DND-41 (cell line): ENCODE data around the gene MKRN3.

Experiments
- ATAC-seq: fragments of 200-7000 bp; cut with Tn5 transposase; 3 replicates; pipeline ENCODE4 v1.9.1; 2021; ENCODE audit warnings: low read depth; ENCODE audit not compliant: insufficient read depth
- DNase-seq: peaks from one replicate; pipeline ENCODE4 v3.0.0-alpha.2; 2020
- H2AFZ ChIP-seq: 2 replicates; pipeline ENCODE4 v1.6.0; 2012; ENCODE audit warnings: low read depth, low read length
- H3K27ac ChIP-seq: 2 replicates; pipeline ENCODE4 v1.5.1; 2012; ENCODE audit warnings: low read length, inconsistent platforms
- H3K27me3 ChIP-seq: fragments of 200-600 bp; sonication (generic); 2 replicates; pipeline ENCODE4 v1.6.0; 2012; ENCODE audit warnings: low read length, mild to moderate bottlenecking, inconsistent platforms; ENCODE audit not compliant: insufficient read depth, poor library complexity
- H3K36me3 ChIP-seq: 2 replicates; pipeline ENCODE4 v1.5.1; 2012; ENCODE audit warnings: low read length, inconsistent platforms; ENCODE audit not compliant: insufficient read depth
- H3K4me1 ChIP-seq: 2 replicates; pipeline ENCODE4 v1.5.1; 2012; ENCODE audit warnings: mild to moderate bottlenecking, low read length; ENCODE audit not compliant: insufficient read depth
- H3K4me2 ChIP-seq: 2 replicates; pipeline ENCODE4 v1.6.0; 2012; ENCODE audit warnings: mild to moderate bottlenecking, moderate library complexity, low read length, inconsistent platforms; ENCODE audit not compliant: insufficient read depth
- H3K4me3 ChIP-seq, 2 experiments: fragments of 200-600 bp in 1 of 2; shearing (Covaris generic) in 1 of 2; 2 replicates each; pipeline ENCODE4 v1.5.1; 2012 to 2016; ENCODE audit warnings: inconsistent platforms in 2 of 2, low read length in 2 of 2, mild to moderate bottlenecking in 2 of 2, low read depth in 1 of 2, moderate library complexity in 1 of 2
- H3K79me2 ChIP-seq: 2 replicates; pipeline ENCODE4 v1.6.0; 2012; ENCODE audit warnings: low read length, inconsistent platforms; ENCODE audit not compliant: insufficient read depth
- H3K9ac ChIP-seq: 2 replicates; pipeline ENCODE4 v1.6.0; 2012; ENCODE audit warnings: low read depth, mild to moderate bottlenecking, inconsistent platforms, low read length, moderate library complexity
- H3K9me3 ChIP-seq: 2 replicates; pipeline ENCODE4 v1.5.1; 2012; ENCODE audit warnings: low read length, moderate library complexity, mild to moderate bottlenecking, inconsistent platforms; ENCODE audit not compliant: insufficient read depth, severe bottlenecking
- H4K20me1 ChIP-seq: 2 replicates; pipeline ENCODE4 v1.6.0; 2012; ENCODE audit warnings: low read length; ENCODE audit not compliant: insufficient read depth
- CTCF ChIP-seq: IDR thresholded peaks from 2 replicates; pipeline ENCODE4 v1.5.1; 2012; ENCODE audit warnings: borderline replicate concordance, low read length, moderate library complexity, mild to moderate bottlenecking; ENCODE audit not compliant: poor library complexity, severe bottlenecking; ENCODE audit errors: extremely low read depth
- EZH2 ChIP-seq: IDR thresholded peaks from 3 replicates; pipeline ENCODE4 v1.6.1; 2012; ENCODE audit warnings: borderline replicate concordance, low read depth, mild to moderate bottlenecking, moderate library complexity, low read length, inconsistent platforms; ENCODE audit not compliant: severe bottlenecking

MKRN3 gene

GRCh38 chr15:23538648-23539047 is 26.8 kb upstream of the MKRN3 start:
- H3K4me2 ChIP-seq = no peak overlapping the region
- H3K79me2 ChIP-seq = no peaks in the 10 kb centered on the region
- H3K4me1 ChIP-seq = no peaks in the 10 kb centered on the region
- no peak overlapping the region for H3K9ac ChIP-seq
- H4K20me1 ChIP-seq = no peaks in the 10 kb centered on the region
- no peak for DNase-seq
- no peaks in the 10 kb centered on the region for H3K27me3 ChIP-seq
- no peak for TF ChIP-seq CTCF
- TF ChIP-seq EZH2 = no peak
- H3K36me3 ChIP-seq = no peaks in the 10 kb centered on the region
- no peak for ATAC-seq
- H2AFZ ChIP-seq = no peak overlapping the region
- no peak overlapping the region for H3K4me3 ChIP-seq
- no peaks in the 10 kb centered on the region for H3K9me3 ChIP-seq
- H3K27ac ChIP-seq = no peak overlapping the region

GRCh38 chr15:23539892-23540291 is 25.6 kb upstream of the MKRN3 start:
- no peak overlapping the region for H2AFZ ChIP-seq
- no peaks in the 10 kb centered on the region for H3K9me3 ChIP-seq
- no peaks in the 10 kb centered on the region for H3K36me3 ChIP-seq
- H3K4me1 ChIP-seq = no peaks in the 10 kb centered on the region
- H3K27ac ChIP-seq = no peak overlapping the region
- DNase-seq (no peak), ATAC-seq (no peak)
- TF ChIP-seq EZH2 (no peak), CTCF (no peak)
- no peak overlapping the region for H3K9ac ChIP-seq
- no peak overlapping the region for H3K4me3 ChIP-seq
- H3K4me2 ChIP-seq = no peak overlapping the region
- no peaks in the 10 kb centered on the region for H4K20me1 ChIP-seq
- H3K79me2 ChIP-seq = no peaks in the 10 kb centered on the region
- no peaks in the 10 kb centered on the region for H3K27me3 ChIP-seq

- ATAC-seq = no peak
- no peaks in the 10 kb centered on the region for H3K36me3 ChIP-seq
Observed at GRCh38 chr15:23546158-23546557, 19.3 kb upstream of the MKRN3 start.

More at GRCh38 chr15:23546158-23546557, 19.3 kb upstream of the MKRN3 start:
- TF ChIP-seq EZH2 (no peak), CTCF (no peak)
- Histone ChIP-seq H2AFZ (no peak overlapping the region), H3K4me2 (no peak overlapping the region), H3K9me3 (no peaks in the 10 kb centered on the region), H4K20me1 (no peaks in the 10 kb centered on the region), H3K4me1 (no peaks in the 10 kb centered on the region), H3K27me3 (no peaks in the 10 kb centered on the region), H3K79me2 (no peaks in the 10 kb centered on the region), H3K4me3 (no peak overlapping the region), H3K27ac (no peak overlapping the region), H3K9ac (no peak overlapping the region)
- DNase-seq = no peak
